ENCODE results near the gene REEP1. TPM values are rescaled to one million over a fixed set of nuclear protein-coding genes. Genes with fewer than 3 reads are reported as not detected.

REEP1 gene
- polyA plus RNA-seq, 1 donor (not counting 4 experiments of a cell fraction or from before 2014, with no cell fraction given): 0.30 TPM

DNA sequence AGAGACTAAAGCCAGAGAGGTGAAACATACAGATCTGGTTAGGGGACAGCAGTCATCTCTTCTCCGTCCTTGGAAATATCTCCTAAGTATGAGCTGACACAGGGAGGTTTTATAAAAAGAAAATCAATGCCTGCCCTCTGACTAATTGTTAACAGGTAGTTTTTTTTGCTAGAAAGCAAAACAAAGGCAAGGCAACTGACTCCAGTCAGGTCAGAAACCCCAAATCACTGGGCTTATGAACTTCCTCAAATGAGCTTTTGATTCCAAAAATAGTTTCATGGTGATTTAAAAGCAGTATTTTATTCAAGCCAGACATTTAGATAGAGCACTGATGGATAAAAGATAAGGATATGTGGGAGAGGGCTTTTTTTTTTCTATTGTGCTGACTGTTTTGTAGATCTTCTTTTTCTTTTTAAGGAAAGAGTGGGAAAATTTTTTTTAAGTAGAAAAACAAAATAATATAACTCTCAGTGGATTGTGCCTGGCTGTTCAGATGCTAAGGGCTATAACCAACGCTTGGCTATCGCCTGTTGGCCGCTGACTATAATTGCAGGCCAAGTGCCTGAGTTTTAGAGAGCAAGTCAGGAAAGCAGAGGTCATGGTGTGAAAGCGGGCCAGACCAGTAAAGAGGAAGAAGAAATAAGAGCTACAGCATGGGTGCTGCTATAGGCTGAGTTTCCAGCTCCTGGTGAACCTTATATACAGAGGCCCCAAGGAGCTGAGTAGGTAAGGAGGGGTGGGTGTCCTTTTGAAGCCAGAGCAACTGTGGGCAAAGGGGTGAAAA lies 93.3 kb downstream of the REEP1 start:
- Histone ChIP-seq H3K4me1 (ENCODE audit: control insufficient read depth, extremely low read depth, insufficient read depth, low read length) (no peaks in the 10 kb centered on the region), H3K9ac (ENCODE audit: control insufficient read depth, extremely low read depth, insufficient read depth, low read length) (no peak overlapping the region), H3K79me2 (ENCODE audit: control insufficient read depth, insufficient read depth, low read length) (no peaks in the 10 kb centered on the region), H3K9me3 (ENCODE audit: control insufficient read depth, low read depth, low read length) (no peaks in the 10 kb centered on the region), H3K27me3 (ENCODE audit: control insufficient read depth, extremely low read depth, insufficient read depth, low read length) (peaks cover 4% of the 10 kb centered on the region), H3K4me3 (ENCODE audit: control insufficient read depth in 2 of 3, extremely low read depth in 1 of 3, insufficient read depth in 2 of 3, low read depth in 1 of 3, low read length in 3 of 3) (no peak overlapping the region), H3K27ac (ENCODE audit: control insufficient read depth, insufficient read depth, low read length) (no peak overlapping the region), H3K9me1 (ENCODE audit: control insufficient read depth, extremely low read depth, insufficient read depth, low read length) (no peaks in the 10 kb centered on the region), H4K20me1 (ENCODE audit: control insufficient read depth, extremely low read depth, insufficient read depth, low read length) (peaks cover 5% of the 10 kb centered on the region), H3K4me2 (ENCODE audit: control insufficient read depth, extremely low read depth, insufficient read depth, low read depth, low read length) (no peak overlapping the region), H2AFZ (ENCODE audit: control insufficient read depth, low read length) (no peak overlapping the region), H3K36me3 (ENCODE audit: control insufficient read depth in 2 of 2, extremely low read depth in 1 of 2, insufficient read depth in 2 of 2, low read length in 2 of 2) (no peaks in the 10 kb centered on the region)
- DNase-seq (ENCODE audit: low read depth, low spot score) (no peak), FAIRE-seq (no peak)
- dilution Hi-C loops (cut with MboI; ENCODE audit: extremely low pct_ligation_motif_present, low sequenced_read_pairs): no loop called here
- TF ChIP-seq CTCF (optimal IDR thresholded peaks at IDR 0.05 in 1 of 3, IDR thresholded peaks at IDR 0.05 in 1 of 3, conservative IDR thresholded peaks at IDR 0.05 in 1 of 3; ENCODE audit: extremely low read depth in 1 of 3, insufficient read depth in 2 of 3, low read length in 3 of 3): no peak
- TF ChIP-seq EZH2 (IDR thresholded peaks at IDR 0.05; ENCODE audit: low read length): no peak

GRCh38 chr2:86243272-86243671 lies 94.2 kb downstream of the REEP1 start:
- FAIRE-seq: no peak

More at GRCh38 chr2:86243272-86243671, 94.2 kb downstream of the REEP1 start:
- no peaks in the 10 kb centered on the region for H3K4me1 ChIP-seq (ENCODE audit: control insufficient read depth, extremely low read depth, insufficient read depth, low read length)
- no peaks in the 10 kb centered on the region for H3K9me1 ChIP-seq (ENCODE audit: control insufficient read depth, extremely low read depth, insufficient read depth, low read length)
- no peaks in the 10 kb centered on the region for H3K9me3 ChIP-seq (ENCODE audit: control insufficient read depth, low read depth, low read length)
- H3K79me2 ChIP-seq (ENCODE audit: control insufficient read depth, insufficient read depth, low read length): no peaks in the 10 kb centered on the region
- dilution Hi-C loops (cut with MboI; ENCODE audit: extremely low pct_ligation_motif_present, low sequenced_read_pairs): no loop called here
- no peak overlapping the region for H3K9ac ChIP-seq (ENCODE audit: control insufficient read depth, extremely low read depth, insufficient read depth, low read length)
- peaks cover 4% of the 10 kb centered on the region for H3K27me3 ChIP-seq (ENCODE audit: control insufficient read depth, extremely low read depth, insufficient read depth, low read length)
- peaks cover 5% of the 10 kb centered on the region for H4K20me1 ChIP-seq (ENCODE audit: control insufficient read depth, extremely low read depth, insufficient read depth, low read length)
- no peak overlapping the region for H3K4me3 ChIP-seq (ENCODE audit: control insufficient read depth in 2 of 3, extremely low read depth in 1 of 3, insufficient read depth in 2 of 3, low read depth in 1 of 3, low read length in 3 of 3)
- no peak for TF ChIP-seq CTCF (optimal IDR thresholded peaks at IDR 0.05 in 1 of 3, IDR thresholded peaks at IDR 0.05 in 1 of 3, conservative IDR thresholded peaks at IDR 0.05 in 1 of 3; ENCODE audit: extremely low read depth in 1 of 3, insufficient read depth in 2 of 3, low read length in 3 of 3)
- TF ChIP-seq EZH2 (IDR thresholded peaks at IDR 0.05; ENCODE audit: low read length): no peak
- H3K4me2 ChIP-seq (ENCODE audit: control insufficient read depth, extremely low read depth, insufficient read depth, low read depth, low read length): no peak overlapping the region
- no peaks in the 10 kb centered on the region for H3K36me3 ChIP-seq (ENCODE audit: control insufficient read depth in 2 of 2, extremely low read depth in 1 of 2, insufficient read depth in 2 of 2, low read length in 2 of 2)
- DNase-seq (ENCODE audit: low read depth, low spot score): no peak
- H2AFZ ChIP-seq (ENCODE audit: control insufficient read depth, low read length): no peak overlapping the region
- no peak overlapping the region for H3K27ac ChIP-seq (ENCODE audit: control insufficient read depth, insufficient read depth, low read length)

Data from keratinocyte (primary cell).